Mucosa of descending colon (tissue), 3 donors: ENCODE measurements around the gene PRM2. TPM values are rescaled to one million over a fixed set of nuclear protein-coding genes. Genes with fewer than 3 reads are reported as not detected.

Experiments used
- ATAC-seq: fragments of 200-7000 bp; cut with Tn5 transposase; one replicate; pipeline ENCODE4 v1.9.1; 2020; ENCODE audit warnings: mild to moderate bottlenecking, moderate library complexity
- DNase-seq, 3 donors: peaks; one replicate each; pipeline ENCODE4 v3.0.0-alpha.2; 2020
- H3K36me3 ChIP-seq: fragments of 200-600 bp; one replicate; pipeline ENCODE4 v1.8.0; 2021; ENCODE audit warnings: low read depth, mild to moderate bottlenecking
- H3K4me1 ChIP-seq: fragments of 200-600 bp; one replicate; pipeline ENCODE4 v1.8.0; 2021; ENCODE audit warnings: low read depth, mild to moderate bottlenecking
- H3K4me3 ChIP-seq: fragments of 200-600 bp; one replicate; pipeline ENCODE4 v1.8.0; 2021; ENCODE audit warnings: mild to moderate bottlenecking
- H3K9me3 ChIP-seq: fragments of 200-600 bp; one replicate; pipeline ENCODE4 v1.8.0; 2021; ENCODE audit warnings: mild to moderate bottlenecking
- CTCF ChIP-seq: fragments of 200-600 bp; IDR thresholded peaks from one replicate; pipeline ENCODE4 v1.8.0; 2022; ENCODE audit warnings: antibody characterized with exemption, mild to moderate bottlenecking
- intact Hi-C, 2 donors: fragments of 100-400 bp; cut with DNase I in 1 of 2; cut with micrococcal nuclease in 1 of 2; formaldehyde crosslinking; loops; one replicate each; pipeline versions ENCODE4 v1.11.0 to v1.11.1; 2022; cut with DNase I, micrococcal nuclease
- total RNA-seq, 3 donors: library from RNA; stranded (reverse); fragmentation: NEBNext Ultra II Directional in 2 of 3; extraction: Animal tissue kit (Norgen Biotek cat#: 25700) in 2 of 3; gene quantifications; one replicate each; pipeline versions ENCODE4 v1.2.1 to v1.2.4, GENCODE V29; 2021 to 2023
- donor health status: DM: no; HTN: no; CAD: no; lungs with moderate emphysema.
- donor health status: DM: no; HTN: no; CAD: no.
- donor health status: DM: no; HTN: yes; CAD: no.

The PRM2 gene
- total RNA-seq, 3 donors from 2014 or later: not detected

GRCh38 chr16:11278681-11279628 is 2.7 kb upstream of the PRM2 start:
- TF ChIP-seq CTCF: no peak
- Histone ChIP-seq H3K9me3 (no peaks in the 10 kb centered on the region), H3K36me3 (no peaks in the 10 kb centered on the region), H3K4me3 (no peak overlapping the region), H3K4me1 (no peaks in the 10 kb centered on the region)
- ATAC-seq (peak; percentile 46), DNase-seq (no peak)
- intact Hi-C loops: no loop called here

GRCh38 chr16:11277607-11278337 is 1.5 kb upstream of the PRM2 start:
- no peak for ATAC-seq
- H3K36me3 ChIP-seq: no peaks in the 10 kb centered on the region
- H3K4me3 ChIP-seq: no peak overlapping the region
- H3K9me3 ChIP-seq: no peaks in the 10 kb centered on the region
- no peaks in the 10 kb centered on the region for H3K4me1 ChIP-seq
- intact Hi-C loops: no loop called here
- no peak for TF ChIP-seq CTCF
- no peak for DNase-seq

GRCh38 chr16:11276896-11277593 is 765 bp upstream of the PRM2 start:
- H3K4me3 ChIP-seq: no peak overlapping the region
- no peak for TF ChIP-seq CTCF
- H3K9me3 ChIP-seq: no peaks in the 10 kb centered on the region
- intact Hi-C loops: no loop called here
- H3K36me3 ChIP-seq: no peaks in the 10 kb centered on the region
- ATAC-seq: no peak
- no peak for DNase-seq
- H3K4me1 ChIP-seq: no peaks in the 10 kb centered on the region

GRCh38 chr16:11274964-11275363 is 1.3 kb downstream of the PRM2 start:
- H3K4me3 ChIP-seq: no peak overlapping the region
- no peak for ATAC-seq
- H3K9me3 ChIP-seq: no peaks in the 10 kb centered on the region
- no peak for DNase-seq
- no peaks in the 10 kb centered on the region for H3K36me3 ChIP-seq
- TF ChIP-seq CTCF: no peak
- H3K4me1 ChIP-seq: no peaks in the 10 kb centered on the region
- intact Hi-C loops: no loop called here

- Histone ChIP-seq H3K9me3 (no peaks in the 10 kb centered on the region), H3K4me1 (no peaks in the 10 kb centered on the region), H3K36me3 (no peaks in the 10 kb centered on the region), H3K4me3 (no peak overlapping the region)
- no peak for TF ChIP-seq CTCF
- intact Hi-C loops: no loop called here
- ATAC-seq (no peak), DNase-seq (no peak)
These were observed 2.5 kb downstream of the PRM2 start for GRCh38 chr16:11273721-11274324.
